DMS153 treated with DMSO at 0.1 percent for 48 hours (cell line): ENCODE measurements around the gene TMPRSS6.

Experiments
- DNase-seq: peaks from one replicate; lab custom pipeline; 2025; ENCODE audit not compliant: unreplicated experiment; lab: John Stamatoyannopoulos, UW

The TMPRSS6 gene

GRCh38 chr22:37030560-37031281 is 78.8 kb downstream of the TMPRSS6 start:
- no peak for DNase-seq

- DNase-seq, result no peak
These were observed 80.5 kb downstream of the TMPRSS6 start for GRCh38 chr22:37028692-37029674.

GRCh38 chr22:37027556-37027955 is 82.0 kb downstream of the TMPRSS6 start:
- DNase-seq, result no peak

- no peak for DNase-seq
These were observed 83.2 kb downstream of the TMPRSS6 start for GRCh38 chr22:37026325-37026724.

GRCh38 chr22:37025500-37026070 is 83.9 kb downstream of the TMPRSS6 start:
- DNase-seq, result no peak

- no peak for DNase-seq
These were observed 85.0 kb downstream of the TMPRSS6 start for GRCh38 chr22:37024339-37025157.

- no peak for DNase-seq
These were observed 85.7 kb downstream of the TMPRSS6 start for GRCh38 chr22:37023743-37024338.

- no peak for DNase-seq
These were observed 86.8 kb downstream of the TMPRSS6 start for GRCh38 chr22:37022483-37023337.

- no peak for DNase-seq
These were observed 87.6 kb downstream of the TMPRSS6 start for GRCh38 chr22:37021710-37022482.

- DNase-seq, result no peak
These were observed 88.5 kb downstream of the TMPRSS6 start for GRCh38 chr22:37021041-37021440.

- no peak for DNase-seq
These were observed 89.4 kb downstream of the TMPRSS6 start for GRCh38 chr22:37020192-37020479.

- DNase-seq, result peak; percentile 54
These were observed 90.0 kb downstream of the TMPRSS6 start, which contains the start of the genes MPST and TST for GRCh38 chr22:37019309-37020191. Gene MPST, plus strand, starts transcription at chr22:37019742. Its CDS starts 95 bp downstream, at chr22:37019837. Gene TST, minus strand, starts transcription at chr22:37019447. Its CDS starts 715 bp downstream, at chr22:37018732.

GRCh38 chr22:37018815-37019308 is 90.7 kb downstream of the TMPRSS6 start:
- peak; percentile 4 for DNase-seq

GRCh38 chr22:37018086-37018814 is 91.3 kb downstream of the TMPRSS6 start:
- no peak for DNase-seq

GRCh38 chr22:37017356-37017755 is 92.2 kb downstream of the TMPRSS6 start:
- DNase-seq, result no peak

- no peak for DNase-seq
These were observed 93.2 kb downstream of the TMPRSS6 start for GRCh38 chr22:37016134-37016910.
